Muscle layer of colon (tissue), 2 donors: ENCODE data around the gene CNTN1.
"Not testable (repeated sequence)": the region's sequence is repeated elsewhere in the genome, so short reads cannot be mapped to it uniquely, and the experiment has no call there.

Experiments used
- H3K27ac ChIP-seq: one replicate; pipeline ENCODE4 v1.7.0; 2013; ENCODE audit warnings: low read depth, mild to moderate bottlenecking, low read length, moderate library complexity
- H3K27me3 ChIP-seq, 2 donors: one replicate each; pipeline ENCODE4 v1.7.0; 2013; ENCODE audit warnings: low read length in 2 of 2, mild to moderate bottlenecking in 2 of 2; ENCODE audit not compliant: insufficient read depth in 2 of 2, control insufficient read depth in 1 of 2
- H3K36me3 ChIP-seq: one replicate; pipeline ENCODE4 v1.7.0; 2013; ENCODE audit warnings: mild to moderate bottlenecking, low read length; ENCODE audit not compliant: insufficient read depth
- H3K4me1 ChIP-seq: one replicate; pipeline ENCODE4 v1.7.0; 2013; ENCODE audit warnings: mild to moderate bottlenecking, low read length; ENCODE audit not compliant: insufficient read depth
- H3K4me3 ChIP-seq, 2 donors: one replicate each; pipeline ENCODE4 v1.7.0; 2013; ENCODE audit warnings: low read length in 2 of 2, low read depth in 1 of 2, mild to moderate bottlenecking in 1 of 2, moderate library complexity in 1 of 2
- H3K9ac ChIP-seq: one replicate; pipeline ENCODE4 v1.7.0; 2013; ENCODE audit warnings: low read length
- H3K9me3 ChIP-seq: one replicate; pipeline ENCODE4 v1.7.0; 2013; ENCODE audit warnings: mild to moderate bottlenecking, low read length
- donor health status: abdominal sarcoma.
- donor health status: Adenocarcinoma of cecum.

The CNTN1 gene

GRCh38 chr12:40735551-40736230 is 43.5 kb downstream of the CNTN1 start:
- Histone ChIP-seq H3K27me3 (no peaks in the 10 kb centered on the region), H3K27ac (no peak overlapping the region), H3K4me3 (no peak overlapping the region), H3K9me3 (no peaks in the 10 kb centered on the region), H3K9ac (no peak overlapping the region), H3K4me1 (no peaks in the 10 kb centered on the region), H3K36me3 (no peaks in the 10 kb centered on the region)

- not testable (repeated sequence) for H3K4me3 ChIP-seq, H3K27me3 ChIP-seq, H3K4me1 ChIP-seq, H3K9ac ChIP-seq, H3K27ac ChIP-seq, H3K36me3 ChIP-seq, H3K9me3 ChIP-seq
Measured at GRCh38 chr12:40737416-40737815, 45.2 kb downstream of the CNTN1 start.

DNA sequence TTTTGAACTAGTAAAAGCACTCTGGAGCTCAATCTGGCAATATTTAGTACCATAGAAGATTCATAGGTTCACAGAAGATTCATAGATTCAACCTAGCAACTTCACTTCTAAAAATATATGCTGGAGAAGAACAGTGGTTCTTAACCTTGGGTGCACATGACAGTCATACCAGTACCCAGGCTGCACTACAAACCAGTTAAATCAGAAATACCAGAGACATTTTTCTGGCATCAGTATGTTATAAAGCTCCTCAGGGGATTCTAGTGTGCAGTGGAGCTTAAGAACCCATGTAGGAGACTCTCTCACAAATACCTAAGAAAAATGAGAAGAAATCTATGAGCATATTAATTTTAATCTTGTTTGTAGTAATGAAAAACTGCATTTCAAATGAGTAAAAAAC is 46.6 kb downstream of the CNTN1 start:
- Histone ChIP-seq H3K27me3 (no peaks in the 10 kb centered on the region), H3K4me3 (no peak overlapping the region), H3K4me1 (no peaks in the 10 kb centered on the region), H3K9me3 (no peaks in the 10 kb centered on the region), H3K36me3 (no peaks in the 10 kb centered on the region), H3K9ac (no peak overlapping the region), H3K27ac (no peak overlapping the region)

DNA sequence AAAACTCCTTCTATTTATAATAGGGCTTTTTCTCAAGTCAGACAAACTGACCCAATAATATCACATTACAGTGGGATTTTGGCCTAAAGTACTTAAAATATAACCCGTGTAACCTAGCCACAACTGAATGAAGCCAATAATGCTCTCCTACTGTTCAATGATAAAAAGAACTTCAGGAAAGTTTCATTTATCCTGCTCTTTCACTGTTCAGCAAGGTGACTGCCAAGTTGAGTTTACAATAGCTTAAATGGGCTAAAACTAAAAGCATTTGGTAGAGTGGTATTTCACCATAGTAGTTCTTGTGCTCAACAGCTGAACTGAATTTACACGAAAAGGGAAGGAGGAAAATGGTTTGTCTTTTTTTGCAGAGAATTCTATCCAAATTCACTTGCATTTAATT is 49.8 kb downstream of the CNTN1 start:
- H3K27ac ChIP-seq, result no peak overlapping the region

DNA sequence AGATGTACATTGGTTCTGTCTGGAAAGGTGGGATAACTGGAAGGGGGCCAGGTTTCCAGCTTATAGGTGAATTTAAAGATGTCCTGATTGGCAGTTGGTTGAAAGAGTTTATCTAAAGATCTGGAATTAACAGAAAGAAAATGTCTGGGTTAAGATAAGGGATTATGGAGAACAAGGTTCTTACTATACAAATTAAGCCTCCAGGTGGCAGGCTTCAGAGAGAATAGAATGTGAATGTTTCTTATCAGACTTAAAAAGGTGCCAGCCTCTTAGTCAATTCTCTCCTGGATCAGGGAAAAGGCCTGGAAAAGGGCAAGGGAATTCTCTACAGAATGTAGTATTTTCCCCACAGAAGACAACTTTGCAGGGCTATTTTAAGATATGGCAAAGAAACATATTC is 53.1 kb downstream of the CNTN1 start:
- Histone ChIP-seq H3K36me3 (no peaks in the 10 kb centered on the region), H3K9ac (no peak overlapping the region), H3K27me3 (no peaks in the 10 kb centered on the region), H3K9me3 (no peaks in the 10 kb centered on the region), H3K27ac (no peak overlapping the region), H3K4me3 (no peak overlapping the region), H3K4me1 (no peaks in the 10 kb centered on the region)

More for the DNA sequence above, 49.8 kb downstream of the CNTN1 start:
- H3K9me3 ChIP-seq, result no peaks in the 10 kb centered on the region
- no peaks in the 10 kb centered on the region for H3K4me1 ChIP-seq
- H3K9ac ChIP-seq, result no peak overlapping the region
- H3K4me3 ChIP-seq, result no peak overlapping the region
- no peaks in the 10 kb centered on the region for H3K36me3 ChIP-seq
- H3K27me3 ChIP-seq, result no peaks in the 10 kb centered on the region

DNA sequence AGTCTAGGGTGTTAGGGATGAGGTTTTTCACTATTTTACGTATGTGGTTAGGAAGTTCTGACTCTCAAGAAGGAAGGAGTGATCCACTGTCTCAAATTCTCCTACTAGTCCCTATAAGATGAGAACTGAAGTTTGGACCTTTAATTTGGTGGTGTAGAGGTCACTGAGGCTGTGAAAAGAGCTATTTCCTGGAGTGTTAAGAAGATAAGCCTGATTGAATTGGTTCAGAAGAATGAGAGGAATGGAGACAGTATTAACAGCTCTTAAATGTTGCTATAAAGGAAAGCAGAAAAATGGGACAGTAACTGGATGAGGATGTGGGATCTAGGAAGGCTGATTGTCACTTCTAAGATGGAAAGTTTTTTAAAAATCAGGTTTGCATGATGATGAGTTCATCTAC is 57.6 kb downstream of the CNTN1 start:
- no peak overlapping the region for H3K9ac ChIP-seq

GRCh38 chr12:40752011-40752410 is 59.8 kb downstream of the CNTN1 start:
- Histone ChIP-seq H3K27me3 (no peaks in the 10 kb centered on the region), H3K36me3 (no peaks in the 10 kb centered on the region), H3K9me3 (no peaks in the 10 kb centered on the region), H3K9ac (no peak overlapping the region), H3K27ac (no peak overlapping the region), H3K4me1 (no peaks in the 10 kb centered on the region), H3K4me3 (no peak overlapping the region)

More for the DNA sequence above, 57.6 kb downstream of the CNTN1 start:
- Histone ChIP-seq H3K27ac (no peak overlapping the region), H3K36me3 (no peaks in the 10 kb centered on the region), H3K4me1 (no peaks in the 10 kb centered on the region), H3K27me3 (no peaks in the 10 kb centered on the region), H3K4me3 (no peak overlapping the region), H3K9me3 (no peaks in the 10 kb centered on the region)

DNA sequence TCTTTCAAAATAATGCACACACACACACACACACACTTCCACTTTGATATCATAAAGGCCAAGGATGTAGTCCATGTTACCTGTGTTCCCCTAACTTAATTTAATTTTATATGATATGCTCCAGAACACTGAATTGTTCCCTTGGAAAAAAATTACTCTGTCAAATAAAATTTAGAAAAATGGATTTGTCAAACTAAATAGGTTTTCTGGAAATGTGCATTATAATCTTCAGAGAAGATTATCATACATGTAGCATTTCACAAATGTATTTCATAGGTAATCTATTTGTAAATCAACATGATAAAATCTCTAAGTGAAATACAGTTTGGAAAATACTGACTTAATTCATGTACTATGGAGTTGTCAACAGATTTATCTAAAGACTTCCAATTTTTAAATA is 68.6 kb downstream of the CNTN1 start:
- no peak overlapping the region for H3K4me3 ChIP-seq
- H3K4me1 ChIP-seq, result no peaks in the 10 kb centered on the region
- H3K9ac ChIP-seq, result no peak overlapping the region
- no peaks in the 10 kb centered on the region for H3K9me3 ChIP-seq
- H3K36me3 ChIP-seq, result no peaks in the 10 kb centered on the region
- H3K27ac ChIP-seq, result no peak overlapping the region
- no peaks in the 10 kb centered on the region for H3K27me3 ChIP-seq

- no peak overlapping the region for H3K4me3 ChIP-seq
- no peaks in the 10 kb centered on the region for H3K27me3 ChIP-seq
- no peak overlapping the region for H3K27ac ChIP-seq
- H3K9me3 ChIP-seq, result no peaks in the 10 kb centered on the region
- H3K36me3 ChIP-seq, result no peaks in the 10 kb centered on the region
- no peak overlapping the region for H3K9ac ChIP-seq
- no peaks in the 10 kb centered on the region for H3K4me1 ChIP-seq
Measured at GRCh38 chr12:40762072-40762471, 69.8 kb downstream of the CNTN1 start.

GRCh38 chr12:40768125-40768864 is 76.1 kb downstream of the CNTN1 start:
- Histone ChIP-seq H3K9me3 (no peaks in the 10 kb centered on the region), H3K27ac (no peak overlapping the region), H3K4me1 (no peaks in the 10 kb centered on the region)

GRCh38 chr12:40769846-40770245 is 77.6 kb downstream of the CNTN1 start:
- H3K9ac ChIP-seq, result no peak overlapping the region
- H3K9me3 ChIP-seq, result no peaks in the 10 kb centered on the region
- H3K27me3 ChIP-seq, result no peaks in the 10 kb centered on the region
- no peak overlapping the region for H3K27ac ChIP-seq
- H3K4me1 ChIP-seq, result no peaks in the 10 kb centered on the region
- H3K36me3 ChIP-seq, result no peaks in the 10 kb centered on the region
- H3K4me3 ChIP-seq, result no peak overlapping the region

More at GRCh38 chr12:40768125-40768864, 76.1 kb downstream of the CNTN1 start:
- no peaks in the 10 kb centered on the region for H3K36me3 ChIP-seq
- no peaks in the 10 kb centered on the region for H3K27me3 ChIP-seq
- no peak overlapping the region for H3K9ac ChIP-seq
- no peak overlapping the region for H3K4me3 ChIP-seq

GRCh38 chr12:40770781-40771180 is 78.5 kb downstream of the CNTN1 start:
- H3K9ac ChIP-seq, result no peak overlapping the region
- H3K9me3 ChIP-seq, result no peaks in the 10 kb centered on the region
- H3K4me1 ChIP-seq, result no peaks in the 10 kb centered on the region
- no peak overlapping the region for H3K4me3 ChIP-seq
- H3K27me3 ChIP-seq, result no peaks in the 10 kb centered on the region
- H3K36me3 ChIP-seq, result no peaks in the 10 kb centered on the region
- no peak overlapping the region for H3K27ac ChIP-seq
